WTC11 (cell line): ENCODE measurements around the gene FUBP3. TPM values are rescaled to one million over a fixed set of nuclear protein-coding genes. Genes with fewer than 3 reads are reported as not detected.

Source experiments
- ATAC-seq: fragments of 200-7000 bp; cut with Tn5 transposase; 2 replicates; pipeline ENCODE4 v1.10.0; 2021; ENCODE audit warnings: mild to moderate bottlenecking, moderate library complexity
- CTCF ChIA-PET: fragments of 300-600 bp; sonication (Branson Sonifier 250); formaldehyde crosslinking; loops from one replicate; lab custom pipeline; 2021; ENCODE audit warnings: antibody characterized with exemption; lab: Charles Lee
- POLR2A ChIA-PET: fragments of 350-600 bp; sonication (Branson Sonifier 250); formaldehyde crosslinking; loops from one replicate; lab custom pipeline; 2021; ENCODE audit warnings: antibody characterized with exemption; lab: Charles Lee
- DNase-seq: peaks from one replicate; pipeline ENCODE4 v3.0.0; 2021; ENCODE audit warnings: low spot score
- H3K27ac Mint-ChIP-seq: 2 replicates; pipeline ENCODE4 v1.8.0; 2021; ENCODE audit warnings: mixed read lengths
- H3K27me3 Mint-ChIP-seq: 2 replicates; pipeline ENCODE4 v1.8.0; 2021; ENCODE audit warnings: low read depth, mild to moderate bottlenecking, moderate library complexity, mixed read lengths
- H3K36me3 Mint-ChIP-seq: 2 replicates; pipeline ENCODE4 v1.8.0; 2021; ENCODE audit warnings: mixed read lengths
- H3K4me1 Mint-ChIP-seq: 2 replicates; pipeline ENCODE4 v1.8.0; 2022; ENCODE audit warnings: mixed read lengths
- H3K4me3 Mint-ChIP-seq: 2 replicates; pipeline ENCODE4 v1.8.0; 2021; ENCODE audit warnings: mild to moderate bottlenecking, moderate library complexity, mixed read lengths
- H3K9me3 Mint-ChIP-seq: 2 replicates; pipeline ENCODE4 v1.8.0; 2021; ENCODE audit warnings: mixed read lengths
- ATF1 ChIP-seq: sonication (generic); formaldehyde crosslinking; IDR thresholded peaks from 2 replicates; pipeline ENCODE4 v1.8.1; 2023; ENCODE audit warnings: mild to moderate bottlenecking, moderate library complexity, missing genetic modification reagents
- CREM ChIP-seq: sonication (generic); formaldehyde crosslinking; IDR thresholded peaks from 2 replicates; pipeline ENCODE4 v1.8.1; 2022; ENCODE audit warnings: mild to moderate bottlenecking, missing genetic modification reagents, moderate library complexity
- E2F4 ChIP-seq: sonication (generic); formaldehyde crosslinking; IDR thresholded peaks from 2 replicates; pipeline ENCODE4 v1.8.1; 2022; ENCODE audit warnings: low read depth, mild to moderate bottlenecking, moderate library complexity, missing genetic modification reagents, borderline replicate concordance
- FOXP1 ChIP-seq: sonication (generic); formaldehyde crosslinking; IDR thresholded peaks from 2 replicates; pipeline ENCODE4 v1.8.0; 2022; ENCODE audit warnings: missing genetic modification reagents, mild to moderate bottlenecking, moderate library complexity, borderline replicate concordance
- MAX ChIP-seq: sonication (generic); formaldehyde crosslinking; IDR thresholded peaks from 2 replicates; pipeline ENCODE4 v1.8.0; 2022; ENCODE audit warnings: mild to moderate bottlenecking, missing genetic modification reagents
- NR3C1 ChIP-seq: sonication (generic); formaldehyde crosslinking; conservative IDR thresholded peaks from 2 replicates; pipeline ENCODE4 v1.8.1; 2023; ENCODE audit warnings: low read depth, mild to moderate bottlenecking, missing genetic modification reagents
- SMAD4 ChIP-seq: sonication (generic); formaldehyde crosslinking; IDR thresholded peaks from 2 replicates; pipeline ENCODE4 v1.8.0; 2022; ENCODE audit warnings: mild to moderate bottlenecking, missing genetic modification reagents
- SP1 ChIP-seq: sonication (generic); formaldehyde crosslinking; conservative IDR thresholded peaks from 2 replicates; pipeline ENCODE4 v1.8.1; 2022; ENCODE audit warnings: missing genetic modification reagents
- TEAD4 ChIP-seq: sonication (generic); formaldehyde crosslinking; IDR thresholded peaks from 2 replicates; pipeline ENCODE4 v1.8.0; 2022; ENCODE audit warnings: mild to moderate bottlenecking, missing genetic modification reagents
- ZBTB43 ChIP-seq: sonication (generic); formaldehyde crosslinking; IDR thresholded peaks from 2 replicates; pipeline ENCODE4 v1.8.1; 2023; ENCODE audit warnings: mild to moderate bottlenecking, missing genetic modification reagents
- ZNF263 ChIP-seq: sonication (generic); formaldehyde crosslinking; IDR thresholded peaks from 2 replicates; pipeline ENCODE4 v1.8.1; 2022; ENCODE audit warnings: low read depth, mild to moderate bottlenecking, moderate library complexity, missing genetic modification reagents
- total RNA-seq: library from RNA; stranded (reverse); gene quantifications from 3 replicates; pipeline ENCODE4 v1.2.3, GENCODE V29; 2021
- TF ChIP-seq, protein P1 (sequence below): sonication (generic); formaldehyde crosslinking; IDR thresholded peaks from 2 replicates; pipeline ENCODE4 v1.8.1; 2022; ENCODE audit warnings: missing genetic modification reagents, borderline replicate concordance
- TF ChIP-seq, protein P2 (sequence below): fragments of 250-450 bp; sonication (Bioruptor Pico); IDR thresholded peaks from 2 replicates; pipeline ENCODE4 v1.9.0; 2021; ENCODE audit warnings: mild to moderate bottlenecking, borderline replicate concordance
- TF ChIP-seq, protein P3 (sequence below): sonication (generic); formaldehyde crosslinking; IDR thresholded peaks from 2 replicates; pipeline ENCODE4 v1.8.1; 2023; ENCODE audit warnings: mild to moderate bottlenecking, missing genetic modification reagents, moderate library complexity
- TF ChIP-seq, protein P4 (sequence below): sonication (generic); formaldehyde crosslinking; IDR thresholded peaks from 2 replicates; pipeline ENCODE4 v1.8.0; 2022; ENCODE audit warnings: mild to moderate bottlenecking, missing genetic modification reagents

The FUBP3 gene
- total RNA-seq, 1 experiment from 2014 or later, result 83.0 TPM

- TF ChIP-seq MAX (peak; percentile 32; the same call in 1 of the 2 replicates), ATF1 (CRISPR knock-in tag) (no peak), ZNF263 (peak; percentile 97), SMAD4 (CRISPR knock-in tag) (no peak), ZBTB43 (CRISPR knock-in tag) (no peak), E2F4 (no peak), NR3C1 (CRISPR knock-in tag) (no peak), FOXP1 (CRISPR knock-in tag) (0 out of 2 replicates have a peak, but pooled peaks have one; percentile 17), TEAD4 (CRISPR knock-in tag) (no peak)
- TF ChIP-seq, protein P1, sequence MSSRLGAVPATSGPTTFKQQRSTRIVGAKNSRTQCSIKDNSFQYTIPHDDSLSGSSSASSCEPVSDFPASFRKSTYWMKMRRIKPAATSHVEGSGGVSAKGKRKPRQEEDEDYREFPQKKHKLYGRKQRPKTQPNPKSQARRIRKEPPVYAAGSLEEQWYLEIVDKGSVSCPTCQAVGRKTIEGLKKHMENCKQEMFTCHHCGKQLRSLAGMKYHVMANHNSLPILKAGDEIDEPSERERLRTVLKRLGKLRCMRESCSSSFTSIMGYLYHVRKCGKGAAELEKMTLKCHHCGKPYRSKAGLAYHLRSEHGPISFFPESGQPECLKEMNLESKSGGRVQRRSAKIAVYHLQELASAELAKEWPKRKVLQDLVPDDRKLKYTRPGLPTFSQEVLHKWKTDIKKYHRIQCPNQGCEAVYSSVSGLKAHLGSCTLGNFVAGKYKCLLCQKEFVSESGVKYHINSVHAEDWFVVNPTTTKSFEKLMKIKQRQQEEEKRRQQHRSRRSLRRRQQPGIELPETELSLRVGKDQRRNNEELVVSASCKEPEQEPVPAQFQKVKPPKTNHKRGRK (CRISPR knock-in tag), result no peak
- TF ChIP-seq, protein P2, sequence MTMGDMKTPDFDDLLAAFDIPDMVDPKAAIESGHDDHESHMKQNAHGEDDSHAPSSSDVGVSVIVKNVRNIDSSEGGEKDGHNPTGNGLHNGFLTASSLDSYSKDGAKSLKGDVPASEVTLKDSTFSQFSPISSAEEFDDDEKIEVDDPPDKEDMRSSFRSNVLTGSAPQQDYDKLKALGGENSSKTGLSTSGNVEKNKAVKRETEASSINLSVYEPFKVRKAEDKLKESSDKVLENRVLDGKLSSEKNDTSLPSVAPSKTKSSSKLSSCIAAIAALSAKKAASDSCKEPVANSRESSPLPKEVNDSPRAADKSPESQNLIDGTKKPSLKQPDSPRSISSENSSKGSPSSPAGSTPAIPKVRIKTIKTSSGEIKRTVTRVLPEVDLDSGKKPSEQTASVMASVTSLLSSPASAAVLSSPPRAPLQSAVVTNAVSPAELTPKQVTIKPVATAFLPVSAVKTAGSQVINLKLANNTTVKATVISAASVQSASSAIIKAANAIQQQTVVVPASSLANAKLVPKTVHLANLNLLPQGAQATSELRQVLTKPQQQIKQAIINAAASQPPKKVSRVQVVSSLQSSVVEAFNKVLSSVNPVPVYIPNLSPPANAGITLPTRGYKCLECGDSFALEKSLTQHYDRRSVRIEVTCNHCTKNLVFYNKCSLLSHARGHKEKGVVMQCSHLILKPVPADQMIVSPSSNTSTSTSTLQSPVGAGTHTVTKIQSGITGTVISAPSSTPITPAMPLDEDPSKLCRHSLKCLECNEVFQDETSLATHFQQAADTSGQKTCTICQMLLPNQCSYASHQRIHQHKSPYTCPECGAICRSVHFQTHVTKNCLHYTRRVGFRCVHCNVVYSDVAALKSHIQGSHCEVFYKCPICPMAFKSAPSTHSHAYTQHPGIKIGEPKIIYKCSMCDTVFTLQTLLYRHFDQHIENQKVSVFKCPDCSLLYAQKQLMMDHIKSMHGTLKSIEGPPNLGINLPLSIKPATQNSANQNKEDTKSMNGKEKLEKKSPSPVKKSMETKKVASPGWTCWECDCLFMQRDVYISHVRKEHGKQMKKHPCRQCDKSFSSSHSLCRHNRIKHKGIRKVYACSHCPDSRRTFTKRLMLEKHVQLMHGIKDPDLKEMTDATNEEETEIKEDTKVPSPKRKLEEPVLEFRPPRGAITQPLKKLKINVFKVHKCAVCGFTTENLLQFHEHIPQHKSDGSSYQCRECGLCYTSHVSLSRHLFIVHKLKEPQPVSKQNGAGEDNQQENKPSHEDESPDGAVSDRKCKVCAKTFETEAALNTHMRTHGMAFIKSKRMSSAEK (CRISPR knock-in tag), result no peak
- Mint-ChIP-seq H3K4me3 (peak within 1 kb of the TSS; percentile 70), H3K9me3 (no peaks in the 10 kb centered on the region), H3K4me1 (peaks cover 27% of the 10 kb centered on the region), H3K27ac (no peak within 1 kb of the TSS), H3K36me3 (peaks cover 3% of the 10 kb centered on the region; the same call in 1 of the 2 replicates), H3K27me3 (peaks cover 99% of the 10 kb centered on the region)
- POLR2A ChIA-PET, result no interaction called here
- DNase-seq (peak; percentile 63), ATAC-seq (peak; percentile 1; the same call in 1 of the 2 replicates)
- CTCF ChIA-PET, result interaction anchor here (0.6 to 5.2 kb wide), 6 partner anchors 13 to 204 kb away, joined by 3 to 24 read pairs (median 4); no protein-coding TSS in a partner anchor
Observed at GRCh38 chr9:130664251-130665028, 85.1 kb downstream of the FUBP3 start, which contains the start of gene PRDM12. Gene PRDM12 (plus strand): TSS chr9:130664594. CDS start chr9:130664654, 60 bp downstream.

DNA sequence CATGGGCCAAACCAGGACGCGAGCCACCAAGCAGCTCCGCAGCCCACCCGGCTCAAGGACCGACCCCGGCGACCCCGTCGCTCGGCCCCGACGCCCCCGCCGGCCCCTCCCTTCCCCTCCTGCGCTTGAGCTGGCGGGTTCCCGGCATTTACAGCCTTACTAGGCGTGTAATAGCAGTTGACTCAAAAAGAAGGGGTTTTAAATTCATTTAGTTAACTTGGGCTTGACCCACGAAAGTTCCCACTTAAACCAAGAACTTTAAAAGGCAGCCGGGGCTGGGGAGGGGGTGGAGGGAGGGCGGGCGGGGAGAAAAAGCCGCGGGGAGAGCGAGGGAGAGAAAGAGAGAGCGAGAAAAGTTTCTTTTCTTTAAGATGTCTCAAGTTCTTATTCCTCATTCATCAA is 85.7 kb downstream of the FUBP3 start:
- peaks cover 3% of the 10 kb centered on the region; the same call in 1 of the 2 replicates for H3K36me3 Mint-ChIP-seq
- H3K9me3 Mint-ChIP-seq, result no peaks in the 10 kb centered on the region
- TF ChIP-seq SP1 (CRISPR knock-in tag), result no peak
- TF ChIP-seq CREM (CRISPR knock-in tag), result no peak
- TF ChIP-seq, protein P3, sequence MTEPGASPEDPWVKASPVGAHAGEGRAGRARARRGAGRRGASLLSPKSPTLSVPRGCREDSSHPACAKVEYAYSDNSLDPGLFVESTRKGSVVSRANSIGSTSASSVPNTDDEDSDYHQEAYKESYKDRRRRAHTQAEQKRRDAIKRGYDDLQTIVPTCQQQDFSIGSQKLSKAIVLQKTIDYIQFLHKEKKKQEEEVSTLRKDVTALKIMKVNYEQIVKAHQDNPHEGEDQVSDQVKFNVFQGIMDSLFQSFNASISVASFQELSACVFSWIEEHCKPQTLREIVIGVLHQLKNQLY (CRISPR knock-in tag), result no peak
- TF ChIP-seq, protein P4, sequence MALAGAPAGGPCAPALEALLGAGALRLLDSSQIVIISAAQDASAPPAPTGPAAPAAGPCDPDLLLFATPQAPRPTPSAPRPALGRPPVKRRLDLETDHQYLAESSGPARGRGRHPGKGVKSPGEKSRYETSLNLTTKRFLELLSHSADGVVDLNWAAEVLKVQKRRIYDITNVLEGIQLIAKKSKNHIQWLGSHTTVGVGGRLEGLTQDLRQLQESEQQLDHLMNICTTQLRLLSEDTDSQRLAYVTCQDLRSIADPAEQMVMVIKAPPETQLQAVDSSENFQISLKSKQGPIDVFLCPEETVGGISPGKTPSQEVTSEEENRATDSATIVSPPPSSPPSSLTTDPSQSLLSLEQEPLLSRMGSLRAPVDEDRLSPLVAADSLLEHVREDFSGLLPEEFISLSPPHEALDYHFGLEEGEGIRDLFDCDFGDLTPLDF (CRISPR knock-in tag), result no peak
- no peak overlapping the region for H3K27ac Mint-ChIP-seq
- peak overlapping the region; percentile 65 for H3K4me3 Mint-ChIP-seq
- ChIA-PET CTCF (interaction anchor here (0.6 to 5.2 kb wide), 11 partner anchors 12 to 302 kb away, joined by 3 to 24 read pairs (median 4); partner anchors contain the start of gene EXOSC2), POLR2A (no interaction called here)
- H3K27me3 Mint-ChIP-seq, result peaks cover 98% of the 10 kb centered on the region
- ATAC-seq (no peak), DNase-seq (no peak)
- H3K4me1 Mint-ChIP-seq, result peaks cover 27% of the 10 kb centered on the region
